OCI-LY3 (cell line): Measurements from ENCODE around the gene RWDD4.

Experiments
- H2AFZ ChIP-seq: fragments of 200-600, 300-600 bp; shearing (Covaris generic); 2 replicates; pipeline ENCODE4 v1.6.0; 2014; ENCODE audit warnings: antibody characterized with exemption, low read depth, low read length
- H3K27ac ChIP-seq: fragments of 200-600, 300-600 bp; sonication (generic); 2 replicates; pipeline ENCODE4 v1.5.1; 2014; ENCODE audit warnings: mild to moderate bottlenecking, low read length, moderate library complexity, mixed read lengths
- H3K27me3 ChIP-seq: fragments of 200-600, 300-600 bp; sonication (generic); 2 replicates; pipeline ENCODE4 v1.6.1; 2014; ENCODE audit warnings: low read depth, low read length, mixed read lengths
- H3K36me3 ChIP-seq: fragments of 200-600, 300-600 bp; sonication (generic); replicated peaks from 2 replicates; pipeline ENCODE3; 2014; ENCODE audit warnings: low read depth, low read length, mixed read lengths
- H3K4me1 ChIP-seq: fragments of 300-600, 200-600 bp; sonication (generic); 2 replicates; pipeline ENCODE4 v1.6.1; 2014; ENCODE audit warnings: low read length, mixed read lengths
- H3K4me2 ChIP-seq: fragments of 200-600, 300-600 bp; sonication (generic); 2 replicates; pipeline ENCODE4 v1.6.1; 2014; ENCODE audit warnings: low read length, mixed read lengths
- H3K4me3 ChIP-seq: fragments of 300-600, 200-600 bp; sonication (generic); 2 replicates; pipeline ENCODE4 v1.5.1; 2014; ENCODE audit warnings: antibody characterized with exemption, mild to moderate bottlenecking, low read length, moderate library complexity
- H3K79me2 ChIP-seq: fragments of 300-600, 200-600 bp; shearing (Covaris generic); 2 replicates; pipeline ENCODE4 v1.6.1; 2014; ENCODE audit warnings: mild to moderate bottlenecking, low read length, mixed read lengths
- H3K9ac ChIP-seq: fragments of 300-600, 200-600 bp; shearing (Covaris generic); 2 replicates; pipeline ENCODE4 v1.6.0; 2014; ENCODE audit warnings: mild to moderate bottlenecking, low read length, moderate library complexity
- H3K9me3 ChIP-seq: fragments of 200-600, 300-600 bp; shearing (Covaris generic); 2 replicates; pipeline ENCODE4 v1.6.1; 2014; ENCODE audit warnings: low read length, mixed read lengths; ENCODE audit not compliant: insufficient read depth
- H4K20me1 ChIP-seq: fragments of 200-600, 300-600 bp; sonication (generic); 2 replicates; pipeline ENCODE4 v1.6.1; 2016; ENCODE audit warnings: low read length, mixed read lengths; ENCODE audit not compliant: insufficient read depth
- EZH2phosphoT487 ChIP-seq: fragments of 200-600 bp; shearing (Covaris generic); IDR thresholded peaks from 2 replicates; pipeline ENCODE4 v1.6.1; 2018; ENCODE audit warnings: antibody characterized with exemption, mixed run types, low read depth
- TF ChIP-seq, protein P1 (sequence below): fragments of 200-600, 300-600 bp; sonication (generic); IDR thresholded peaks from 2 replicates; pipeline ENCODE4 v1.5.1; 2014; ENCODE audit warnings: antibody characterized with exemption, low read length, low read depth

RWDD4 gene

GRCh38 chr4:183611210-183611830 is 47.7 kb downstream of the RWDD4 start:
- H3K4me3 ChIP-seq = no peak overlapping the region
- H3K9ac ChIP-seq = no peak overlapping the region
- no peak overlapping the region for H3K4me2 ChIP-seq
- H3K4me1 ChIP-seq = no peaks in the 10 kb centered on the region
- no peaks in the 10 kb centered on the region for H3K36me3 ChIP-seq
- no peaks in the 10 kb centered on the region for H4K20me1 ChIP-seq
- no peak for TF ChIP-seq EZH2phosphoT487
- TF ChIP-seq, protein P1, sequence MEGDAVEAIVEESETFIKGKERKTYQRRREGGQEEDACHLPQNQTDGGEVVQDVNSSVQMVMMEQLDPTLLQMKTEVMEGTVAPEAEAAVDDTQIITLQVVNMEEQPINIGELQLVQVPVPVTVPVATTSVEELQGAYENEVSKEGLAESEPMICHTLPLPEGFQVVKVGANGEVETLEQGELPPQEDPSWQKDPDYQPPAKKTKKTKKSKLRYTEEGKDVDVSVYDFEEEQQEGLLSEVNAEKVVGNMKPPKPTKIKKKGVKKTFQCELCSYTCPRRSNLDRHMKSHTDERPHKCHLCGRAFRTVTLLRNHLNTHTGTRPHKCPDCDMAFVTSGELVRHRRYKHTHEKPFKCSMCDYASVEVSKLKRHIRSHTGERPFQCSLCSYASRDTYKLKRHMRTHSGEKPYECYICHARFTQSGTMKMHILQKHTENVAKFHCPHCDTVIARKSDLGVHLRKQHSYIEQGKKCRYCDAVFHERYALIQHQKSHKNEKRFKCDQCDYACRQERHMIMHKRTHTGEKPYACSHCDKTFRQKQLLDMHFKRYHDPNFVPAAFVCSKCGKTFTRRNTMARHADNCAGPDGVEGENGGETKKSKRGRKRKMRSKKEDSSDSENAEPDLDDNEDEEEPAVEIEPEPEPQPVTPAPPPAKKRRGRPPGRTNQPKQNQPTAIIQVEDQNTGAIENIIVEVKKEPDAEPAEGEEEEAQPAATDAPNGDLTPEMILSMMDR = no peak
- no peaks in the 10 kb centered on the region for H3K27me3 ChIP-seq
- H3K9me3 ChIP-seq = no peaks in the 10 kb centered on the region
- H3K79me2 ChIP-seq = no peaks in the 10 kb centered on the region
- no peak overlapping the region for H2AFZ ChIP-seq
- no peak overlapping the region for H3K27ac ChIP-seq

- Histone ChIP-seq H3K4me3 (no peak overlapping the region), H3K4me2 (no peak overlapping the region), H3K36me3 (no peaks in the 10 kb centered on the region), H3K27me3 (no peaks in the 10 kb centered on the region), H2AFZ (no peak overlapping the region), H3K79me2 (no peaks in the 10 kb centered on the region), H3K9ac (no peak overlapping the region), H3K4me1 (no peaks in the 10 kb centered on the region), H3K9me3 (no peaks in the 10 kb centered on the region), H4K20me1 (no peaks in the 10 kb centered on the region), H3K27ac (no peak overlapping the region)
- no peak for TF ChIP-seq EZH2phosphoT487
- TF ChIP-seq, protein P1 = no peak
Measured at GRCh38 chr4:183610613-183611012, 48.4 kb downstream of the RWDD4 start.

- H3K27ac ChIP-seq = no peak overlapping the region
- H3K4me1 ChIP-seq = no peaks in the 10 kb centered on the region
- no peak overlapping the region for H3K4me2 ChIP-seq
- H2AFZ ChIP-seq = no peak overlapping the region
- no peak overlapping the region for H3K4me3 ChIP-seq
- no peaks in the 10 kb centered on the region for H4K20me1 ChIP-seq
- no peaks in the 10 kb centered on the region for H3K9me3 ChIP-seq
- no peaks in the 10 kb centered on the region for H3K79me2 ChIP-seq
- H3K9ac ChIP-seq = no peak overlapping the region
- TF ChIP-seq, protein P1 = no peak
- TF ChIP-seq EZH2phosphoT487 = no peak
- H3K27me3 ChIP-seq = no peaks in the 10 kb centered on the region
- H3K36me3 ChIP-seq = no peaks in the 10 kb centered on the region
Measured at GRCh38 chr4:183610033-183610432, 49.0 kb downstream of the RWDD4 start.

- no peak overlapping the region for H3K27ac ChIP-seq
- H2AFZ ChIP-seq = no peak overlapping the region
- TF ChIP-seq, protein P1 = no peak
- no peak for TF ChIP-seq EZH2phosphoT487
- no peaks in the 10 kb centered on the region for H3K79me2 ChIP-seq
- no peak overlapping the region for H3K4me3 ChIP-seq
- no peaks in the 10 kb centered on the region for H3K36me3 ChIP-seq
- H3K9me3 ChIP-seq = no peaks in the 10 kb centered on the region
- no peaks in the 10 kb centered on the region for H4K20me1 ChIP-seq
- H3K4me1 ChIP-seq = no peaks in the 10 kb centered on the region
- H3K27me3 ChIP-seq = no peaks in the 10 kb centered on the region
- no peak overlapping the region for H3K9ac ChIP-seq
- H3K4me2 ChIP-seq = no peak overlapping the region
Measured at GRCh38 chr4:183609151-183609550, 49.8 kb downstream of the RWDD4 start.
